ENCODE measurements around the gene AHRR.

GRCh38 chr5:324736-325612, 3.5 kb downstream of the AHRR start:
- TF ChIP-seq BHLHE40 (IDR thresholded peaks at IDR 0.05; ENCODE audit: borderline replicate concordance): no peak
- TF ChIP-seq FOXM1 (IDR thresholded peaks at IDR 0.05; ENCODE audit: borderline replicate concordance): no peak
- no peak for TF ChIP-seq FOXK2 (IDR thresholded peaks at IDR 0.05)
- no peak for TF ChIP-seq SP1 (IDR thresholded peaks at IDR 0.05)
- no peak for TF ChIP-seq CTBP1 (IDR thresholded peaks at IDR 0.05; ENCODE audit: borderline replicate concordance)
- TF ChIP-seq LEF1 (IDR thresholded peaks at IDR 0.05; ENCODE audit: borderline replicate concordance): no peak
- TF ChIP-seq ELF4 (IDR thresholded peaks at IDR 0.05): no peak
- no peak for TF ChIP-seq NFRKB (IDR thresholded peaks at IDR 0.05)
- TF ChIP-seq FOXA1 (IDR thresholded peaks at IDR 0.05): no peak
- TF ChIP-seq L3MBTL2 (conservative IDR thresholded peaks at IDR 0.05): no peak
- TF ChIP-seq TARDBP (IDR thresholded peaks at IDR 0.05): no peak
- TF ChIP-seq SUZ12 (IDR thresholded peaks at IDR 0.05): no peak
